GM18517 (cell line): Measurements from ENCODE around the gene BCL2L12.
A peak's percentile ranks its signal among the peaks of the same experiment; 100 is the strongest.

Experiments used
- ATAC-seq: cut with Tn5 transposase; IDR thresholded peaks from one replicate; pipeline ENCODE4 v1.9.1; 2021; ENCODE audit warnings: mild to moderate bottlenecking, moderate library complexity; ENCODE audit not compliant: unreplicated experiment

Gene BCL2L12

DNA sequence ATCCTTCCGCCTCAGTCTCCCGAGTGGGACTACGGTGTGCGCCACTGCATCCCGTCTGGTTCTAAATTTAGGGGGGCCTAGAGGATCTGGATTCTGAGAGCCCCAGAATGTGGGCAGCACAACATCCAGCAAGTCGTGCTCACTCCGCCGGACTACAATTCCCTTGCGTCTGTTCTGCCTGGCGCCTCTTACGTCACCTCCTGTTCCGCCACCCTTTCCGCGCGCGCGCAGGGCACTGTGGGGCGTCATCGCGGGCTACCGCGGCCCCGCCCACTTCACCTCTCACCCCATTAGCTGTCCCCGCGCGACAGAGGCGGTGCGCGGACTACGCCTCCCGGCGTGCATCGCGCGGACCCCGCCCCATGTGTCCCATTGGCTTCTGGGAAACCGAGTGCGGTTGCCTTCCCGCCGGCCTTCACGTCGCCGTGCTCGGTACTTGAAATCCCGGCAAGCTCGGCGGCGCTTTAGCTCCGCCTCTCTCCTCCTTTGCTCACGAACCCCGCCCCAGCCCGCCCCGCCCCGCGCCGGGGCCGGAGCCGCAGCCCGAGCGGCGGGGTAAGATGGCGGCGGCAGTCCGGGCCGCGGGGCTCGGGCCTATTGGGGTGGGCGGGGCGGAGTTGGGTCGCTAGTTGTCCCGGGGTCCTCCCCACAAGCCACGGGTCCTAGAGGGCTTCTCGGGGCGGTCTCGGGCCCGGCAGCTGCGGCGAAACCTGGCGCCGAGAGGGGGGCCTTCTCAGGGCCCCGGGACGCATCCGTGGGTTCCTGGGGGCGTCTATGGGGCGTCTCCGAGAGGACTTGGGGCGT lies 23.8 kb upstream of the BCL2L12 start, which contains the start of gene SCAF1:
Gene SCAF1, plus strand, starts transcription at position 522 of the 804 bp plus-strand sequence. CDS start 2,818 bp downstream, outside the sequence.
- ATAC-seq = peak; percentile 52

DNA sequence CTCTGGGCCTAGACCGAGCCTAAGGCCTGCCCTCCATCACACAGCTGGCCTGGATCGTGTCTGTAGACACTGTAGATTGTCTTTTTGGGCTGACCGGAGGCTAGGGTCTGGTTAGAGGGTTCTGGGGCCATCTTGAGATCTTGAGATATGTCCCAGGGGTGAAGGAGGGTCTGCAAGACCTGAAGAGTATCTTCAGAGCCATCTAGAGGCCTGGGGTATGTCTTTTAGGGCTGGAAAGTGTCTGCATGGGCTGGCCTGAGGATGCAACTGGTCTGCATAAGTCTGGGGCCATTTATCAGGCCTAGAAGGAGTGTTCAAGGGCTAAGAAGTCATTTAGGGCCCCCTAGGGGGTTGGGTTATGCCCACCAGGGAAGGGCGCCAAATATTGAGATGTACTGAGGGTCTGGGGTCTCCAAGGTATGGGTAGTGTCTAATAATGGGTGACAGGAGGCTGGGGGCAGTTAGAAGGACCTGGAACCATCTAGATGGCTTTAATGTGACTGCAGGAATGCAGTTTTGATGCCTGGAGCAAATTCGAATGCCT lies 23.2 kb upstream of the BCL2L12 start:
- no peak for ATAC-seq

DNA sequence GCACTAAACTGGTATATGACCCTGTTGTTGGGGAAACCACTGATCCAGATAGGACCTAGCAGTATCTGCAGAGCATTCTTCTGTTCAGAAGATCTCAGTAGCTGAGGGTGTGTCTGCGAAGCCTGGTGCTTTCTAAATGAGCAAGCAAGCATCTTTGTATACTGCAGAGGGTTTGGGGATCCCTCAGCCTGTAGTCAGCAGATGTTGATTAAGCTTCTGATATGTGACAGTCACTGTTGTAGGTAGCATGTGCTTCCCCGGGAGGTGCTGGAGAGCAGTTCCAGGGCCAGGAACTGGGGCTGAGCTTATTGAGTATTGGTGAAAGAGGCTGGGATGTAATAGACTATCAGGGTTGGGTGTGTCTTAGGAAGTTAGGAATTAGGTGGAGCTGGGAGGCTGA lies 22.3 kb upstream of the BCL2L12 start:
- ATAC-seq = no peak

DNA sequence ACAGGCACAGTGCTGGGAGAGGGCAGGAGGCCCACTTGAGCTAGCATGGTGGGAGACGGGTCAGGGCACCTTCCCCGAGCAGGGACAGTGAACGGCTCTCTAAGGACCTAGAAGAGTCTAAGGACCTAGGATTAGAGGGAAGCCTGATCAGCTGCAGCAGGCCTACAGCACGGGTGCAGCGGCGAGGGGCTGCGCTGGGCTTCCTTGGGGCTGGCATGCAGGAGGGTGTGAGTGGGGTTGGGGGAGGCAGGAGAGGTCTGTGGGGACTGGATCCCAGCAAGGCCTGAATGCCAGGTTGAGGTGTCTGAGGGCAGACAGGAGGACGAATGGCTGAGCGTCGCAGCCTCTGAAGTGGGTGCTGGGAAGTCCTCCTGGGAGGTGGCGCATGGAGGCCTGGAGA lies 20.1 kb upstream of the BCL2L12 start:
- ATAC-seq = no peak

DNA sequence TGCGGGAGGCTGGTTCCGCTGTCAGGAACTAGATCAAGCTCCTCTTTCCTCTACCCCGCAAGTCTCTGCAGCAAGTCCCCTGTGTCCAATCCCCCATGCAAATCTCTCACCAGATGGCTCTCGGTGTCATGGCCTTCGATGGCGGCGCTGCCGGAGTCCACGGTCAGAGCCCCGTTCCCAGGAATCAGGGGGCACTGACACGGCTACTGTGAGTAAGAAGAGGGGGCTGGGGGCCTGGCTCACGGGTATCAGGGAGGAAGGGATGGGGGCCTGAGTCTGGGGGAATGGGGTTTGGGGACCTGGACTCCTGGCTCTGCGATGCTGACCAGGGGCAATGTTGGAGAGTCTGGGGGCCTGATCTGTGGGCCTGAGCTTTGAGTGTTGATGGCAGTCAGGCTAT lies 19.7 kb upstream of the BCL2L12 start:
- ATAC-seq = no peak

DNA sequence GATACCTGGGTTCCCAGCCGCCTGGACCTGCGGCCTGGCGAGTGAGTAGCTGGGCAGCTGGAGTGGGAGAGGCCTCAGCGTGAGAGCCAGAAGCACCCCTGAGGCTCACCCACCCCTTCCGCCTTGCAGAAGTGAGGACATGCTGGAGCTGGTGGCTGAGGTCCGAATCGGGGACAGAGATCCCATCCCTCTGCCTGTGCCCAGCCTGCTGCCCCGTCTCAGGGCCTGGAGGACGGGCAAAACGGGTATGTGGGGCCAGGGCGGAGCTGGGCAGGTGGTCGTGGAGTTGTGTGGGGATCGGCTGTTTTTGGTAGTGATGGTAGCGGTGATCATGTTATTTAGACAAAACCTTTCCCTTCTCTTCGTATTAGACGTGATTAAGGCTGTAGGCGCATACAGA lies 19.1 kb upstream of the BCL2L12 start:
- ATAC-seq = no peak

DNA sequence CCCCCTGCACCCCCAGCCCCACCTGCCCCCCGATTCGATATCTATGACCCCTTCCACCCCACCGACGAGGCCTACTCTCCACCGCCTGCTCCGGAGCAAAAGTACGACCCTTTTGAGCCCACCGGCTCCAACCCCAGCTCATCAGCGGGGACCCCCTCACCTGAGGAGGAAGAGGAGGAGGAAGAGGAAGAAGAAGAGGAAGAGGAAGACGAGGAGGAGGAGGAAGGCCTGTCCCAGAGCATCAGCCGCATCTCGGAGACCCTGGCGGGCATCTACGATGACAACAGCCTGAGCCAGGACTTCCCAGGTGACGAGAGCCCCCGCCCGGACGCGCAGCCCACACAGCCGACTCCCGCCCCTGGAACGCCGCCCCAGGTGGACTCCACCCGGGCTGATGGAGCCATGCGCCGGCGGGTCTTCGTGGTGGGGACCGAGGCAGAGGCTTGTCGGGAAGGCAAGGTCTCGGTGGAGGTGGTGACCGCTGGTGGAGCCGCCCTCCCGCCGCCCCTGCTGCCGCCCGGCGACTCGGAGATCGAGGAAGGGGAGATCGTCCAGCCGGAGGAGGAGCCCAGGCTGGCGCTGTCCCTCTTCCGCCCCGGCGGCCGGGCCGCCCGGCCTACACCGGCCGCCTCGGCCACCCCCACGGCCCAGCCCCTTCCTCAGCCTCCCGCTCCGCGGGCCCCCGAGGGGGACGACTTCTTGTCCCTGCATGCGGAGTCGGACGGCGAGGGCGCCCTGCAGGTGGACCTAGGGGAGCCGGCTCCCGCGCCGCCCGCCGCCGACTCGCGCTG lies 14.5 kb upstream of the BCL2L12 start:
- ATAC-seq = no peak

DNA sequence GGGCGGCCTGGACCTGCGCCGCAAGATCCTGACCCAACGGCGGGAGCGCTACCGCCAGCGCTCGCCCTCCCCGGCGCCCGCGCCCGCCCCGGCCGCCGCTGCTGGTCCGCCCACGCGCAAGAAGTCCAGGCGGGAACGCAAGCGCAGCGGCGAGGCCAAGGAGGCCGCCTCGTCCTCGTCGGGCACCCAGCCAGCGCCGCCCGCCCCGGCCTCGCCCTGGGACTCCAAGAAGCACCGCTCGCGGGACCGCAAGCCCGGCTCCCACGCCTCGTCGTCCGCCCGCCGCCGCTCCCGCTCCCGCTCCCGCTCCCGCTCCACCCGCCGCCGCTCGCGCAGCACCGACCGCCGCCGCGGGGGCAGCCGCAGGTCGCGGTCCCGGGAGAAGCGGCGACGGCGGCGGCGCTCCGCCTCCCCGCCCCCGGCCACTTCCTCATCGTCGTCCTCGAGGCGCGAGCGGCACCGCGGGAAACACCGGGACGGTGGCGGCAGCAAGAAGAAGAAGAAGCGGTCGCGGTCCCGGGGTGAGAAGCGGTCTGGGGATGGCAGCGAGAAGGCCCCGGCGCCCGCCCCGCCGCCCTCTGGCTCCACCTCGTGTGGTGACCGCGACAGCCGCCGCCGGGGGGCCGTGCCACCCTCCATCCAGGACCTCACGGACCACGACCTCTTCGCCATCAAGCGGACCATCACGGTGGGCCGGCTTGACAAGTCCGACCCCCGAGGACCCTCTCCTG lies 13.7 kb upstream of the BCL2L12 start:
- ATAC-seq = no peak

DNA sequence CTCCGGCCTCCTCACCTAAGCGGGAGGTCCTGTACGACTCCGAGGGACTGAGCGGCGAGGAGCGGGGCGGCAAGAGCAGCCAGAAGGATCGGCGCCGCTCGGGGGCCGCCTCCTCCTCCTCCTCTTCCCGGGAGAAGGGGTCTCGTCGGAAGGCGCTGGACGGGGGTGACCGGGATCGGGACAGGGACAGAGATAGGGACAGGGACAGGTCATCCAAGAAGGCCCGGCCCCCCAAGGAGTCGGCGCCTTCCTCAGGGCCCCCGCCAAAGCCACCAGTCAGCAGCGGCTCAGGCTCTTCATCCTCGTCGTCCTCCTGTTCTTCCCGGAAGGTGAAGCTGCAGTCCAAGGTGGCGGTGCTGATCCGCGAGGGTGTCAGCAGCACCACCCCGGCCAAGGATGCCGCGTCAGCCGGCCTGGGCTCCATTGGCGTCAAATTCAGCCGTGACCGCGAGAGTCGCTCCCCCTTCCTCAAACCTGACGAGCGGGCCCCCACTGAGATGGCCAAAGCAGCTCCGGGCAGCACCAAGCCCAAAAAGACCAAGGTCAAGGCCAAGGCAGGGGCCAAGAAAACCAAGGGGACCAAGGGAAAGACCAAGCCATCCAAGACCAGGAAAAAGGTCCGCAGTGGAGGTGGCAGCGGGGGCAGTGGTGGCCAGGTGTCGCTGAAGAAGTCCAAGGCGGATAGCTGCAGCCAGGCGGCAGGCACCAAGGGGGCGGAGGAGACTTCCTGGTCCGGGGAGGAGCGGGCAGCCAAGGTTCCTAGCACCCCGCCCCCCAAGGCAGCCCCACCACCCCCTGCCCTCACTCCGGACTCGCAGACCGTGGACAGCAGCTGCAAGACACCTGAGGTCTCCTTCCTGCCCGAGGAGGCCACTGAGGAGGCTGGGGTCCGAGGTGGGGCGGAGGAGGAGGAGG lies 12.9 kb upstream of the BCL2L12 start:
- ATAC-seq = no peak

DNA sequence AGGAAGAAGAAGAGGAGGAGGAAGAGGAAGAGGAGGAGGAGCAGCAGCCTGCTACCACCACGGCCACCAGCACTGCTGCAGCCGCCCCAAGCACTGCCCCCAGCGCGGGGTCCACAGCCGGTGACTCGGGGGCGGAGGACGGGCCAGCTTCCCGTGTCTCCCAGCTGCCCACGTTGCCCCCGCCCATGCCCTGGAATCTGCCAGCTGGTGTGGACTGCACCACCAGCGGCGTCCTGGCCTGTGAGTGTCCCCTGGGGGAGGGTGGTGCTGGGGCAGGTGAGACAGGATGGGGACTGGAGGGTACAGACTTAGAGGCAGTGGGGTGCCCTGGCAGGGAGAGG lies 12.3 kb upstream of the BCL2L12 start:
- ATAC-seq = no peak

DNA sequence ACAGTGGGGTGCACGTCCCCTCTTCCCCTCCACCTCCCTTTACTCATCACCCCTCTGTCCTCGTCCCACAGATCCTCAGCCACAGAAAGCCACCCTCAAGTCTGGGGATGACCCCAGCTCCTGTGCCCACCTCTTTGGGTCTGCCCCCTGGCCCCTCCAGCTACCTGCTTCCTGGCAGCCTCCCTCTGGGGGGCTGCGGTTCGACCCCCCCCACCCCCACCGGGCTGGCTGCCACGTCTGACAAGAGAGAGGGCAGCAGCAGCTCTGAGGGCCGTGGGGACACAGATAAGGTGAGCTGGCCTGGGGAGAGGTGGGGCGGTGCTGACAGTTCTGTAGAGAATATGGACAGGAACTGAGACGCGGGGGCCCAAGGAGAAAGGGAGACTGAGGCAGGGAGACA lies 11.2 kb upstream of the BCL2L12 start:
- ATAC-seq = no peak

DNA sequence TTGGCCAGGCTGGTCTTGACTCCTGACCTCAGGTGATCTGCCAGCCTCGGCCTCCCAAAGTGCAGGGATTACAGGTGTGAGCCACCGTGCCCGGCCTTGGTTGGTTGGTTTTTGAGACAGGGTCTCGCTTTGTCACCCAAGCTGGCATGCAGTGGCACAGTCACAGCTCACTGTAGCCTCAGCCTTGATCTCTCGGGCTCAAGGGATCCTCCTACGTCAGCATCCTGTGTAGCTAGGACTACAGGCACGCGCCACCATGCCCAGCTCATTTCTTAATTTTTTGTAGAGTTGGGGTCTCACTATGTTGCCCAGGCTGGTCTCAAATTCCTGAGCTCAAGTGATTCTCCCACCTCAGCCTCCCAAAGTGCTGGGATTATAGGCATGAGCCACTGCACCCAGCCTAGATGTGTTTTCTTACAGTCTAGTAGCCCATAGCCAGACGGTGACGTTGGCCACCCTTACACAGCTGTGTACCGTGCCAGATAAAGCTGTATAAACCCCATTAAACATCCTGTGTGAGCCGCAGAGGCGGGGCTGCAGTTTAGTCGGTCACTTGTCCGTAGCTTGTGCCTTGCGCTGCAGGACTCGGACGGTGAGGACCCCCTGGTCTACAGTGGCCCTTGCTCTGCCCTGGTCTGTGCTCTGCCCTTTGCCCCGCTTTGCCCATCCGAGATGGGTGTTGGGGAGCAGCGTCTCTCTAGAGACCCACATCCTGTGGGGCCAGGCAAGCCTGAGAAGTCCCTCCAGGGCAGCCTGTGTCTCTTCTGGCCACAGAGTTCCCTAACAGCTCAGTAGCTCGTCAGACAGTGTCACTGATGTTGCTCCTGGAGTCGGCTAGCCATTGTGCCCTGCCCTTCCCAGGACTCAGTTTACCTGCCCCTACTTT lies 9.9 kb upstream of the BCL2L12 start:
- ATAC-seq = no peak

DNA sequence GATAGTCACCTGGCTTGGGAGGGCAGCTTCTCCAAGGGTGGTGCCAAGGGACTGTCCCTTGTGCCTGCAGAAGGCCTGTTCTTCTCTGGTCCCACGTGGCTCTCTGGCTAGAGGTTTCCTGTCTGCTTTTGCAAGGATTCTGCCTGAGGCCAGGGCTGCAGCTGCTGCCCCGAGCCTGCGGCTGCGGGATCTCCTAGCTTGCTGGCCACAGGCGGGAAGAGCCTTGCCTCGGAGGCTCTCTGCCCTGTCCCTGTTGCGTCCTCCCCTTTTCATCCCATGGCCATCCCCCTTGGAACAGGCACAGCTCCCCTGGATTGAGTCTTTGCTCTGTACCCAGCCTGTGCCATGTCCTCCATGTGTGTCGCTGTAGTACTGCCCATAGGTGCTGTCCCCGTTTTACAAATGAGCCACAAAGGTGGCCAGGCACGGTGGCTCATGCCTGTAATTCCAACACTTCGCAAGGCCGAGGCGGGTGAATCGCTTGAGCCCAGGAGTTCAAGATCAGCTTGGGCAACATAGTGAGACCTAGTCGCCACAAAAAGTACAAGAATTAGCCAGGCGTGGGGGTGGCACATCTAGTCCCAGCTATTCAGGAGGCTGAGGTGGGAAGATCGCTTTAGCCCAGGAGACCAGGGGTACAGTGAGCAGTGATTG lies 9.2 kb upstream of the BCL2L12 start:
- ATAC-seq = no peak

DNA sequence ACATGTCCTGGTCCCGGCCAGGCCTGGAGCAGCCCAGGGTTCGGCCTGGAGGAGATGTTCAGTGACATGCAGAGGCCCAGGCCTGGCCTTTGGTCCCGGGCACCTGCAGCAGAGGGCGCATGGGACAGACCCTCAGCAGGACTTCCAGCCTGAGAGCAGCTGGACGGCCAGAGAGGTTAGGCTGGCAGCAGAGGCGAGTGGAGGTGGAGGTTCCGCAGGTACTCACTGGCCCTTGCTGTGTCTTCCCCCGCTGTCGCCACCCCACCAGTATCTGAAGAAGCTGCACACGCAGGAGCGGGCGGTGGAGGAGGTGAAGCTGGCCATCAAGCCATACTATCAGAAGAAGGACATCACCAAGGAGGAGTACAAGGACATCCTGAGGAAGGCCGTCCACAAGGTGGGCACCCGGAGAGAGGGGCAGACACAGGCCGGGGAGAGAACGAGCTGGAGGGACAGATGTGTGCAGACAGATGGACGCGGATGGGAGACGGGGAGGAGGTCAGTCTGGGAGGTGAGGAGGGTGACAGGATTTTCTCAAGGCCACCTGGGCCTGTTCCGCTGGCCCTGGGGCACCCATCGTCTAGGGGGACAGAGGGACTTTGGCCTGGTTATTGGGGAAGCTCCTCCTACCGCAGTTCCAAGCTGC lies 8.1 kb upstream of the BCL2L12 start:
- no peak for ATAC-seq

DNA sequence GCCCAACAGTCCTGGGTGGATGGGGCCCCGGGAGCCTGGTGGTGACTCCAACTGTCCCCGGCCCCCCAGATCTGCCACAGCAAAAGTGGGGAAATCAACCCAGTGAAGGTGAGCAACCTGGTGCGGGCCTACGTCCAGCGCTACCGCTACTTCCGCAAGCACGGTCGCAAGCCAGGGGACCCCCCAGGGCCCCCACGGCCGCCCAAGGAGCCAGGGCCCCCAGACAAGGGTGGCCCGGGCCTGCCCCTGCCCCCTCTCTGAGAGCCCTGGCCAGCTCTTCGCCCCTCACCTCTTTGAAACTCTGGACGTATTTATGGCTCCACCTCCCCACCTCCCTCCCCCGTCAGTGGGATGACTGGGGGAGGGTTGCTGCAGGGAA lies 7.6 kb upstream of the BCL2L12 start:
- no peak for ATAC-seq

DNA sequence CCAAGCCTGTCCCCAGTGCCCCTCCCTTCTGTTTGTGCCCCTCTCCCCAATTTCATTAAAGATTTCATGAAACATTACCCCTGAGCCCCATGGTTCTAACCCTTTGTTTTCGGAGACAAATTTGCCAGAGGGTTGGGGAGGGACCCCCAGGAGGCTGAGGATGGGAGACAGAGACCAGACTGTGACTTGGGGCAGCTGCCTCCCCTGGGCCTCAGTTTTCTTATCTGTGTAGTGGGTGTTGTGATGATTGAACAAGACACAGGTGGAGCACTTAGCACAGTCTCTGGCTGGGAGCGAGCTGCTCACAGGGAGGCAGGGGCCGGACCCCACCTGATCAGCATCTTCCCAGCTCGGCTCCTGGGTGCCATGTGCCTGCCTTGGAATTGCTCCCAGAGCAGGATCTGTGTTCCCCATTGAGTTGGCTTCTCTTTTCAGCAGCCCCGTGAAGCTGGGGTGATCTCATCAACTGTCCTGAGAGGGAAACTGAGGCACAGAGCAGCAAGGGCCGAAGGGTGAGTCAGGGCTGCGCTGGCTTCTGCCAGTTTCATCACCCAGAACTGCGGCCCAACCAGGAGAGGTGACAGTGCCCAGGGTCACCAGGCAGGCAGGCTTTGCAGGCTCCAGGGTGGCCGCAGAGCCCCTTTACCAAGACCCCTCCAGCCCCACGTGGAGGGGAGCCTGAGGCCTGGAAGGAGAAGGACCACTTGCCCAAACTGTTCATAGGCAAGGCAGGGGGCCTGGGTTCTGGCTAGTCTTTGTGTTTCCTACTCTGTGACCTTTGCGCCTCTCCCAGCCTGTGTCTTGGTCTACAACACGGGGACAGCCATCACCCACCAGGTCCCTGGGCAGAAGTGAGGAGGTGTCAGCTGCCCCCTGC lies 6.9 kb upstream of the BCL2L12 start:
- no peak for ATAC-seq

DNA sequence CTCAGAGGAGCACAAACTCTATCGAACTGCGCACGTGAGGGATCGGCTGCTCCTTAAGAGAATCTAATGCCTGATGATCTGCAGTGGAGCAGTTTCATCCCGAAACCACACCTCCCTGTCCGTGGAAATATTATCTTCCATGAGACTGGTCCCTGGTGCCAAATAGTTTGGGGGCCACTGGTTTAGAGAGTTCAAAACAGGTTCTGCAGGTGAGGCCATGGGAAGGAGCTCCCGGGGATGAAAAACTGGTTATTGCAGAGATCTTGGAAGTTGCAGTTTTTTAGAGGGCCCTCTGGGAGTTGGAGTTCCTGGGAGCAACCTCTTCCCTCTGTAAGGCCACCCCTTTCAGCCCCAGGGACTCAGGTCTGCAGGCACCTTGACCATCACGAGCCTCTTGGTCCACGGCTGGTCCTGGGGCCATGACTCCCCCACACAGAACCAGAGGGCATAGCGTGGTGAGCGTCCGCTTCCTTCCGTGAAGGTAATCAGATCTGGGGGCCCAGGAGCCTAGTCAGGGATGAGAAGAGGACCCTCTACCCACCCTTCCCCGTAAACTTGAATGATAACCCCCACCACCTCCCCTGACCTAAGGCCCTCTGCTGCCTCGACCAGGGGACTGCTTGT lies 5.3 kb upstream of the BCL2L12 start:
- no peak for ATAC-seq
